Stimulated activated CD8-positive, alpha-beta memory T cell treated with anti-CD3 and anti-CD28 coated beads, Interleukin-15, amount 100 ng/mL, for 4 hours (primary cell): ENCODE results near the gene TNIP3.

Source experiments
- DNase-seq, 2 donors: peaks; one replicate each; pipeline ENCODE4 v3.0.0-alpha.2; 2020; ENCODE audit warnings: low read depth in 2 of 2

The TNIP3 gene

DNA sequence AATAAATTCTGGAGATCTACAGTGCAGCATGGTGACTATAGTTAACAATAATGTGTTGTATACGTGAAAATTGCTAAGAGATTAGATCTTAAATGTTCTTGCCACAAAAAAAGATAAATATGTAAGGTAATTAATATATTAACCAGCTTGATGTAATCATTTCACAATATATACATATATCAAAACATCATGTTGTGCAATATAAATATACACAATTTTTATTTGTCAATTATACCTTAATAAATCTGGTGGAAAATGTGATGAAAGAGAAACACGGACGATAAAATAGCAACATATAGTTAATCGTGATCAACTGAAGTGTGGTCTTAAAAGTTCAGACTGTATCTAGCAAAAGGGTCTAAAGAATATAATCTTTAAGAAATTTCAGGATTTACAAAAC is 75.3 kb downstream of the TNIP3 start:
- DNase-seq, result no peak
